GM18873 (cell line): ENCODE measurements around the gene BIK.

Experiments
- ATAC-seq: cut with Tn5 transposase; IDR thresholded peaks from one replicate; pipeline ENCODE4 v1.9.1; 2021; ENCODE audit warnings: mild to moderate bottlenecking, moderate library complexity, moderate number of reproducible peaks; ENCODE audit not compliant: unreplicated experiment, low FRiP score

Gene BIK

DNA sequence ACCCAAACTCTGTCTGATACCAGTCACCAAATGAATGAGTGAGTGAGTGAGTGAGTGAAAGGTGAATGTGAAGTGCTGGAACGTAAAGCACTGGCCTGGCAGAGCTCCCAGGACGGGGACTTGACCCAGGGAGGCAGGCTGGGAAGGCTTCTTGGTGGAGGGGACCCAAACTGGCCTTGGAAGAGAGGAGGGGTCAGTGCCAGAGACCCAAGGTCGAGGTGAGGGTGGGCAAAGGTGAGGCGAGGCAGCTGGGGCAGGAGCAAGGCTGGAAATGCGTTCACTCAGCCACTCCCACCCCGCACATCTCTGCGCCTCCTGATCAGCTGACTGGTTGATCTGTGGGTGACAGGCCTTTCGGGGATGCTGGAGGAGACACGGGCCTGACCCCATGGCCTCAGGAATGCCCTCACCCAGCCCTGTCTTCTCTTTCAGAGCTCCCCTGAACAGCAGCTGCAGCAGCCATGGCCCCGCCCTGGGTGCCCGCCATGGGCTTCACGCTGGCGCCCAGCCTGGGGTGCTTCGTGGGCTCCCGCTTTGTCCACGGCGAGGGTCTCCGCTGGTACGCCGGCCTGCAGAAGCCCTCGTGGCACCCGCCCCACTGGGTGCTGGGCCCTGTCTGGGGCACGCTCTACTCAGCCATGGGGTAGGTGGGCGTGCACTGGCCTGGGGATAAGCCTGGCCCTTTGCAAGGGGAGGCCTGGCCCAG, 48.4 kb downstream of the BIK start:
- no peak for ATAC-seq

- no peak for ATAC-seq
These were observed 49.1 kb downstream of the BIK start for GRCh38 chr22:43159484-43160178.

DNA sequence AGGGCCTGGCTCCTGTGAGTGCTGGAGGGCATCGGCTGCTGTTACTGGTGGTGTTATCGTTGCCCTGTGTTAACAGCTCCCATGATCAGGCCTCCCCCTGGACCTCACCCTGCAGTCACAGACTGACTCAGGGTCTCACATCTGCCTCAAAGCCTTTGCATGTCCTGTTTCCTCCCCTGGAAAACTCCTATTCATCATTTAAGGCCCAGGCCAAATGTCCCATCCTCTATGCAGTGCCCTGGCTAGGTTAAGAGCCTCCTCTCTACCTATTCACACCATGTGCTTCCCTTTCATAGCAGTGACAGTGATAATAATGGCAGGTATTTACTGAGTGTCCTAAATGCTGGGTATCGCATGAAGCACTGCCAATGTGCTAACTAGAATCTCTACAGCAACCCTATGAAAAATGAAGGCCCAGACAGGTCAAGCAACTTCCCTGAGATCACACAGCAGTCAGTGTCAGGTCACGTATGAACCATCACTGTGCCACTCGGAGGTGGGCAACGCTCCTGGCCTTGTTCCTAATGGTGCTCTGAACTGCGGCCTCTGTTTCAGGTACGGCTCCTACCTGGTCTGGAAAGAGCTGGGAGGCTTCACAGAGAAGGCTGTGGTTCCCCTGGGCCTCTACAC, 50.1 kb downstream of the BIK start:
- ATAC-seq = no peak

DNA sequence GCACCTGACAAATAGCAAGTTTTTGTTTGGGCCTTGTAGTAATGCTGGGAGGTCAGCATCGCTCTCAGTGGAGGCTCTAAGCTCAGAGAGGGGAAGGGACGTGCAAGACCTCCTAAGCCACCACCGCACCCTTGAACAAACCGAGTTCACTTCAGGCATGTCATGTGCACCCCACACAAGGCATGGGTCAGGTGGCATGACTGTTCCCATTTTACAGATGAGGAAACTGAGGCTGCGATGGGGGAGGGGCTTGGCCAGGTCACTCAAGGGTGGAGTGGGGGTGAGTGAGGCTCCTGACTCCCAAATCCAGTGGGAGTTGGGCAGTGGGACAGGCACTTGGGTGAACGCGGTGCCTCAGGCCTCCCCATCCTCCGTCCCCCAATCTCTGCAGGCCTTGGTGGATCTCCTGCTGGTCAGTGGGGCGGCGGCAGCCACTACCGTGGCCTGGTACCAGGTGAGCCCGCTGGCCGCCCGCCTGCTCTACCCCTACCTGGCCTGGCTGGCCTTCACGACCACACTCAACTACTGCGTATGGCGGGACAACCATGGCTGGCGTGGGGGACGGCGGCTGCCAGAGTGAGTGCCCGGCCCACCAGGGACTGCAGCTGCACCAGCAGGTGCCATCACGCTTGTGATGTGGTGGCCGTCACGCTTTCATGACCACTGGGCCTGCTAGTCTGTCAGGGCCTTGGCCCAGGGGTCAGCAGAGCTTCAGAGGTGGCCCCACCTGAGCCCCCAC, 52.0 kb downstream of the BIK start:
- no peak for ATAC-seq

DNA sequence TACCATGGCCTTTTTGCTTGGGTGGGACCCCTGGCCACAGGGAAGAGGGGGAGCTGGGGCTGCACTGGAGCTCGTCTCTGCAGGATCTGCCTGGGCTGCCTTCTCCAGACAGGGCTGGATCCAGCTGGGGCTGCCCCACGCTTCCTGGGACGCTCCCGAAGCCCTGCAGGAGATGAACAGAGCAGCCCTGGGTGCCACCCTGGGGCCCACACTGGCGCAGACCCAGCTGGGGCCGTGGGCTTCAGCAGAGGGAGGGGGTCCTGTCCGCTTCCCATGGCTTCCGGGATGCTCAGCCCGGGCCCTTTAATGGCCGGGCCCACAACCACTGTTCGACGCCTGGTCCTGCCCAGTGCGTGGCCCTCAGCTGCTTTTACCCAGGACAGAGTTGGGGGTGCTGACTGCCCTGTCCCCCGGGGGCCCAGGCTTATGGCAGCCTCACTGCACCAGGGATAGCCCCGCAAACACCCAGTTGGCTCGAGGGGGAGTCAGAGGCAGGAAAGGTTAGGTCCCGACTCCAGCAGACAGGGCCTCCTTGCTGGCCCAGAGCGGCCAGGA, 52.8 kb downstream of the BIK start:
- no peak for ATAC-seq

DNA sequence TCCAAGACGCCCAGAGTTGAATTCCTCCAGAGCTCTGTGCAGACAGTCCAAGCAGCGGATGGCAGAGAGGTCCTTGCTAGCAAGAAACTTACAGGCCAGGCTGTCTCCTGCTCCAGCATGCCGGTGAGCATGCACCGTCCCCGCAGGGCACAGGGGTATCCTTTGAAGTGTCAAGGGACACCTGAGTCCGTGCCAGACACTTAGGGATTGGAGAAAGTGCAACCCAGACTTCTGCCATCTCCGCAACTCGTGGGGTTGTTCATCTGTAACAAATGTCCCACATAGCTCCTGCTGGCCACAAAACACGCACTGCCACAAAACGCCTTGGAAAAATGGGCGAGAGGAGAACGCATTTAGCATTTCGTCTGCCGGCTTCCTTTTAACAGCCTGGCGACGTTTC, 54.1 kb downstream of the BIK start:
- ATAC-seq = no peak

DNA sequence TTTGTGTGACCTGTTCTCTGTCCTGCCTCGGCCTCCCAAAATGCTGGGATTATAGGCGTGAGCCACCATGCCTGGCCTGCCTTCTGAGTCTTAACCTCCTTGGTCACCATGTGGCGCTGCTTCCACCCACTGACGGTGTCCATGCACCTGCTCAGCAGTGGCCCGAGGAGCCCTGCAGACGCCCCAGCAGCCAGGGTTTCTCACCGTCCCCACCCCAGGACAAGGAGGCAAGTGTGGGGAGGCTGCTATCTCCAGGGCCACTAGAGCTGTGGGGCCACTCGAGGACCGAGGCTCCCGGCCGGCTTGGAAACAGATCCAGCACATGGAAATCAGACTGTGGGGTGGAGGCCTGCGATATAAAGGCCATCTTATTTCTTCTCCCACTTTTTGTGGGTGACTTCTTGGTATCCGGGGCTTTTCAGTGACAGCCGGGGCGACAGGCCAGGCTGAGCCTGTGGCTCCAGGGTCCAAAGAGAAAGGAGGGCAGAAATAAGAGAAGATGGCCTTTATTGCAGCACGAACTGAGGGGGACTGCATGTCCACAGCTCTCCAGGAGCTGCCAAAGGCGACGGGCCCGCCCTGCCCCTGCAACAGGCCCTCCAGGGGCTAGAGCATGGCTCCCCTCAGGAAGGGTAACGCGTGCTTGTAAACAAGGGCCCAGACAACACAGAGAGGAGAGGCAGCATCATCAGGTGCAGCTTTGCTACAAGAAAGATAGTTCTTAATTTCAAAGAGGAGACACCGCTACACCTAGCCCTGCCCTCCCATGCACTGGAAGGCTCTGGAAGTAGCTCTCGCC, 55.8 kb downstream of the BIK start:
- ATAC-seq = no peak

DNA sequence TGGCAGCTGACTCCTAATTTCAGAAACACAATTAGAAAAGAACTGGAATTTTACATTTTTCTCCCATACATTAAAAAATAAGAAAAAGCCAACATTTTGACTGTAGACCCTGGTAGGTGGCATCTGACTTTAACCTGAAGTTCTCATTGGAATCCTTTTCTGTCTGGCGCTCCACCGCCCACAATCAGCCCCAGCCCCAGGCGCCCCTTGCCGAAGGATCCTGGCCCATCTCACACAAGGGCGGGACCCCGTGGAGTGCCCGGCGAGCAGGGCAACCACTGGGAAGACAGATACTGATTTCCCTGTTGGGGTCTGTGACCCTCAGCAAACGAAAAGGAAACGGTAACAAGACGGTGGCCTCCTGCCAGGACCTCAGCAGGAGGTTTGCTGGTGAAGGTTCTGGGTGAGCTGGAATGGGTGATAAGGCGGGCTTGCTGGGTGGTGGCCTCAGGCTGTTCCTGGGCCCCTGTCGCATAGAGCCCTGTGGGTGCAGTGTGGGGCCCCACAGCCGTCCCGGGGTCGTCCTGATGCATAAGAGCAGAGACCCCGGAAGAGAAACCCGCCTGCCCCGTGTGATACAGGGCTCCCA, 56.5 kb downstream of the BIK start:
- ATAC-seq = no peak

- ATAC-seq = no peak
These were observed 58.1 kb downstream of the BIK start for GRCh38 chr22:43168471-43169309.

DNA sequence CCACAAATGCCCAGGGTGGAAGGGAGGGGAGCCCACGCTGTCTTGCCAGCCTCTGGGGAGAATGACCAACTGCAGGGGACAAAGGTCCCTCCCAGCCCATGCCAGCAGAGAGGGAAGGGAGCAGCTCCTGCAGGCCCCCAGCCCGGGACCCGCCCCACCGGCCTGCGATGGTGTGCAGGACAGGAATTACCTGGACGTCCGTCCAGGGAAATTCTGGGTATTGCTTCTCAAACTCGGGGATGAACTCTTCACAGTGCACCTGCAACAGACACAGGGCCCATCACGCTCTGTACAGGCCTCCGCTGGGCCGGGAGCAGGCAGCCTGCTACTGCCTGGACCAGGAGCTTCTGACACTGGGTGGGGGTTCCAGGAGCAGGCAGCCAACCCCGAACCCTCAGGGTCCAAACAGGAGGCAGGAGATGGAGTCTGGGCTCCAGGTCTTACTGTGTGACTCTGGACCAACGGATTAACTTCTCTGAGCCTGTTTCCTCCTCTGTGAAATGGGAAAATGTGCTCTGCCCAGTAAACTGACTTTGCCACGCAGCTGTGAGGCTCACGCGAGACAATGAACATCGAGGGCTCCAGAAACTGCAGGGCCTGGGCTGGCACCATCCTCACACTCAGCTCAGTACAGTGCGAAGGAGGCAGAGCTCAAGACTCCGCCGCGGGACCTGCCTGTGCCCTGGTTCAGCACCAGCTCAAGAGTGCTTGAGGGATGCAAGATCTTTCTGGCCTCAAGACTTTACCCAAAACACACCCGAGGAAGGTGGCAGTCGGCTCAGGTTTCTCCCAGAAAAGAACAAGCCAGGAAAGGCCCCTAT, 59.0 kb downstream of the BIK start:
- ATAC-seq = no peak

DNA sequence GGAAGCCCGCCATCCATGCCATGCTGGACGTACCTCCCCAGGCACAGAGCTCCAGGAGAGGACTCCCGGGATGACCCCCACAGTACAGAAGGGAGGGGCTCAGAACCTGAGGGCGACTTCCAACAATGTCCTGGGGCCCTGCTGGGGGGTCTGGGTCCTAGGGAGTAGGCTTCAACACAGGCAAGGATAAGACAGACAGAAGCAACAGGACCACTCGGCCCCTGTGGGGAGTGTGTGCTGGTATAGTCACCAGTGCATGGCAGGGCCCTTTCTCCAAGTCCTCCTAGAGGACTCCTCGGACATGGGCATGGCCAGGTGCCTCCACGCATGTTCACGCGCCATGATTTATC, 59.6 kb downstream of the BIK start:
- no peak for ATAC-seq

DNA sequence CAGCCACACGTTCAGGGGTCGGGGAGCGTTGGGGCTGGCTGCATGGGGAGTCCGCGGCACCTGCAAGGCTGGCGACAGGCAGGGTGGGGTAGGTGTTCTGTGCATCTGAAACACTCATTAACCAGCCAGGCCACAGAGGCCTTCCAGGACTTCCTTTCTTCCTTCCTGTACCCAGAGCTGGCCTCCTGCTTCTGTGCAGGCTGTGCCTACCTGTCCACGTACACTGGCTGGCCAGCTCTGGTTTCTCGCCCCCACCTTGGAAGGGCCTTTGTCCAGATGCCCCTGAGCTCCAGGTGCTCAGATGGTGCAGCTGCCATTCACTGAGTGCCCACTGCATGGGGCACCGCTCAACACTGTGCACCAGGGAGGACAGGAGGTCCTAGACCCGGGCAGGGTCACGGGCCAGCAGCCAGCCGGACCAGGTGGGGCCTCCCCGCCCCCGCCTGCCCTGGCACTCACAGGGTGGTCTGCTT, 60.5 kb downstream of the BIK start:
- ATAC-seq = no peak

DNA sequence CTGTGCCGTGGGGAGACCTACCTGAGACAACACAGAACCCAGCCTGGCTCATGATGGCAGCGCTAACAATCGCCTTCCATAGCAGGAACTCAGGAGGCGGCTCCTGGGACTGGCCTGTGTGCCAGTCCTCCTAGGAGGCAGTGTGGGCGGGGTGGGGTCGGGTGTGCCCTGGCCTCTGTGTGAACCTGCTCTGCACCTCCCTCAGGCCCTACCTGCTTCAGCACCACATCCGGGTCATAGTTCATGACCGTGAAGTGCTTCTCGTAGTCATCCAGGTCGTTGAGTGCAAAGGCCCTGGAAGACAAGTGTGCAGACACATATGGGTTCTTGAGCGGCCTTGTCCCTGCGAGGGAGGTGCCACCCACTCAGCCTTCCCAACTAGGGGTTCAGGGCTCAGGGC, 61.1 kb downstream of the BIK start:
- ATAC-seq = no peak

- ATAC-seq = no peak
These were observed 61.6 kb downstream of the BIK start for GRCh38 chr22:43172191-43172590.

DNA sequence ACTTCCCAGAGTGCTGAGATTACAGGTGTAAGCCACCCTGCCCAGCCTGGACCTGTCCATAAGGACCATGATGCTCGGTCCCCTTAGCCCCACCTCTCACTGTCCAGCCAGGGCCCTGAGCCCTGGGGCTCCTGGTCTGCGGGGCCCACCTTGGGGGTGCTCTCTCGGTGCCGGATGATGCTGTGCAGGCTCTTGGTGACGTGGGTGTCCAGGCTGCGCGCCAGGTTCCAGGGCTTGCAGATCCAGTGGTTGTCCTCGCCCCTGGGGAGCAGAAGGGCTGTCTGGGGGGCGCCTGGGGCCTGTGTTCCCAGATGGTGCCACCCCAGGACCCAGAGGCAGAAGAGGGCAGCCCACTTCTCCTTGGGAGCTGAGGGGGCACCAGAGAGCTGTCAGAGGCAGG, 63.0 kb downstream of the BIK start:
- ATAC-seq = no peak

DNA sequence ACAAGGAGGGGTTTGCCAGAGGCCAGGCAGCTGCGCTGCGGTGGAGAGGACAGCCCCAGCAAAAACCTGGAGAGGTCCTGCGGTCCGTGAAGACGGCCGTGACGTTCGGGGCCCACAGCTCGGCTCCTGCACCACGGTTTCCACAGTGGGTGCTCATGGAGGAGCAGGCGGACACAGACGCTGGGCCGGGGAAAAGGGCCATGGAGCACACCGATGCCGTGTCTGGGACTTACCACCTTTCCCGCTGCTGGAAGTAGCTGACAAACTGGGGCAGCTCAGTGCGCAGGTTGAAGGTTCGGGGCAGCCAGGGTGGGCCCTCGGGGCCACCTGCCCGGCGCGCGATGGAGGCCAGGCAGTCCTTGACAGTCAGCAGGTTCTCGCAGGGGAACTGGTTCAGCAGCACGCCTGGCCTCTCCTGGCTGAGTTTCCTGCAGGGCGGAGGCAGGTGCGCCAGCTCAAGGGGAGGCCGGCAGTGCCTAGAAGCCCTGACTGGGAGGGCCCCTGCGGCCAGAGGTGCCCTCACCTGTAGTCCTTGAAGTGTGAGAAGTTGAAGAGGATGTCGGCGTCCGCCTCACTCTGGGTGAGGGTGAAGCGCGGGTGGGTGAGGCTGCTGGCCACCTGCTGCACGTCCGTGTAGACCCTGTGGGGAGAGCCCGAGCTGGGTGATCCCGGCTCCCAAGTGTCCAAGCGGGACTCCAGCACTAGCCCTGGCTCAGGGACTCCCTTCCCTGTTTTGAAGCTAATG, 63.6 kb downstream of the BIK start:
- no peak for ATAC-seq

- ATAC-seq = no peak
These were observed 64.5 kb downstream of the BIK start for GRCh38 chr22:43174941-43175531.
